GM11168 (cell line): ENCODE results near the gene TBC1D22A.
"Not testable (repeated sequence)": the region's sequence is repeated elsewhere in the genome, so short reads cannot be mapped to it uniquely, and the experiment has no call there.

Experiments used
- in situ Hi-C: fragments of 300-500 bp; cut with MboI; formaldehyde crosslinking; loops from one replicate; pipeline ENCODE4 v1.12.0; 2022; ENCODE audit warnings: low sequenced_read_pairs; ENCODE audit not compliant: unreplicated experiment

Gene TBC1D22A

GRCh38 chr22:46769191-46769675 lies 6.8 kb downstream of the TBC1D22A start:
- in situ Hi-C loops = no loop called here

GRCh38 chr22:46769706-46770105 lies 7.3 kb downstream of the TBC1D22A start:
- in situ Hi-C loops = no loop called here

- in situ Hi-C loops = no loop called here
Observed at GRCh38 chr22:46770151-46770641, 7.7 kb downstream of the TBC1D22A start.

GRCh38 chr22:46770726-46771125 lies 8.3 kb downstream of the TBC1D22A start:
- in situ Hi-C loops = no loop called here

- in situ Hi-C loops = no loop called here
Observed at GRCh38 chr22:46773076-46773475, 10.6 kb downstream of the TBC1D22A start.

- in situ Hi-C loops = no loop called here
Observed at GRCh38 chr22:46774253-46774979, 12.0 kb downstream of the TBC1D22A start.

- in situ Hi-C loops = no loop called here
Observed at GRCh38 chr22:46774980-46775849, 12.8 kb downstream of the TBC1D22A start.

- in situ Hi-C loops = no loop called here
Observed at GRCh38 chr22:46775850-46776826, 13.7 kb downstream of the TBC1D22A start.

- in situ Hi-C loops = no loop called here
Observed at GRCh38 chr22:46776876-46777608, 14.6 kb downstream of the TBC1D22A start.

GRCh38 chr22:46777609-46777970 lies 15.1 kb downstream of the TBC1D22A start:
- in situ Hi-C loops = no loop called here

GRCh38 chr22:46779023-46779422 lies 16.6 kb downstream of the TBC1D22A start:
- in situ Hi-C loops = no loop called here

GRCh38 chr22:46779651-46780050 lies 17.2 kb downstream of the TBC1D22A start:
- in situ Hi-C loops = no loop called here

GRCh38 chr22:46780453-46780852 lies 18.0 kb downstream of the TBC1D22A start:
- in situ Hi-C loops = no loop called here

- in situ Hi-C loops = no loop called here
Observed at GRCh38 chr22:46781291-46781690, 18.8 kb downstream of the TBC1D22A start.

GRCh38 chr22:46782200-46782599 lies 19.8 kb downstream of the TBC1D22A start:
- in situ Hi-C loops = not testable (repeated sequence)

- in situ Hi-C loops = no loop called here
Observed at GRCh38 chr22:46783721-46784120, 21.3 kb downstream of the TBC1D22A start.

GRCh38 chr22:46788441-46789172 lies 26.2 kb downstream of the TBC1D22A start:
- in situ Hi-C loops = no loop called here

GRCh38 chr22:46789992-46790391 lies 27.5 kb downstream of the TBC1D22A start:
- in situ Hi-C loops = no loop called here
